MM.1S (cell line): ENCODE data around the gene RTN4RL2.

Experiments
- EZH2 ChIP-seq: fragments of 300-600 bp; sonication (generic); optimal IDR thresholded peaks from 2 replicates; pipeline ENCODE3; 2017; ENCODE audit warnings: low read depth, mild to moderate bottlenecking, antibody characterized with exemption, low read length, mixed read lengths
- EZH2phosphoT487 ChIP-seq: fragments of 300-600 bp; sonication (generic); IDR thresholded peaks from 2 replicates; pipeline ENCODE4 v1.6.1; 2018; ENCODE audit warnings: antibody characterized with exemption, low read length
- TF ChIP-seq, protein P1 (sequence below): fragments of 300-600 bp; sonication (generic); IDR thresholded peaks from 2 replicates; pipeline ENCODE4 v1.5.1; 2016; ENCODE audit warnings: antibody characterized with exemption, low read length, mixed read lengths

GRCh38 chr11:57453543-57454177 is 6.7 kb upstream of the RTN4RL2 start:
- TF ChIP-seq, protein P1, sequence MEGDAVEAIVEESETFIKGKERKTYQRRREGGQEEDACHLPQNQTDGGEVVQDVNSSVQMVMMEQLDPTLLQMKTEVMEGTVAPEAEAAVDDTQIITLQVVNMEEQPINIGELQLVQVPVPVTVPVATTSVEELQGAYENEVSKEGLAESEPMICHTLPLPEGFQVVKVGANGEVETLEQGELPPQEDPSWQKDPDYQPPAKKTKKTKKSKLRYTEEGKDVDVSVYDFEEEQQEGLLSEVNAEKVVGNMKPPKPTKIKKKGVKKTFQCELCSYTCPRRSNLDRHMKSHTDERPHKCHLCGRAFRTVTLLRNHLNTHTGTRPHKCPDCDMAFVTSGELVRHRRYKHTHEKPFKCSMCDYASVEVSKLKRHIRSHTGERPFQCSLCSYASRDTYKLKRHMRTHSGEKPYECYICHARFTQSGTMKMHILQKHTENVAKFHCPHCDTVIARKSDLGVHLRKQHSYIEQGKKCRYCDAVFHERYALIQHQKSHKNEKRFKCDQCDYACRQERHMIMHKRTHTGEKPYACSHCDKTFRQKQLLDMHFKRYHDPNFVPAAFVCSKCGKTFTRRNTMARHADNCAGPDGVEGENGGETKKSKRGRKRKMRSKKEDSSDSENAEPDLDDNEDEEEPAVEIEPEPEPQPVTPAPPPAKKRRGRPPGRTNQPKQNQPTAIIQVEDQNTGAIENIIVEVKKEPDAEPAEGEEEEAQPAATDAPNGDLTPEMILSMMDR: no peak
- TF ChIP-seq EZH2phosphoT487 (no peak), EZH2 (no peak)
